C1 segment of cervical spinal cord (tissue), 14 donors: ENCODE measurements around the gene SH3GL1.
A peak's percentile ranks its signal among the peaks of the same experiment; 100 is the strongest.

Experiments used
- DNase-seq, 14 donors: peaks; one replicate each; lab custom pipeline; 2025; lab: John Stamatoyannopoulos, UW

The SH3GL1 gene

GRCh38 chr19:4431808-4432674 lies 31.7 kb upstream of the SH3GL1 start:
- peak in 6 of 14 donors; percentile 5 to 46 (median 34) for DNase-seq

DNA sequence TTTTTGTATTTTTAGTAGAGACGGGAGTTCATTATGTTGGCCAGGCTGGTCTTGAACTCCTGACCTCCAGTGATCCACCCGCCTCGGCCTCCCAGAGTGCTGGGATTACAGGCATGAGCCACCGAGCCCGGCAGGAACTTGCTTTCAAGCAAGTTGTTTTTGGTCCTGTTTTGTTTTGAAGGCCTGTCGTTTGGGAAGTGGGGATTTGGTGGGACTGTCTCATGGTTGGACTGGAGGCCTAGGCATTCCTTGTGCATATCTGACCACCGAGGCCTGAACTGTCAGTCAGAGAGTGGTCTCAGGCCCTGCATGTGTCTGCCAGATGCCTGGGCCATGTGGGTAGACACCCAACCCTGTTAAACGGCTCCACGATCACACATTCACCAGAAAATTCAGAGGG lies 30.9 kb upstream of the SH3GL1 start:
- no peak for DNase-seq

DNA sequence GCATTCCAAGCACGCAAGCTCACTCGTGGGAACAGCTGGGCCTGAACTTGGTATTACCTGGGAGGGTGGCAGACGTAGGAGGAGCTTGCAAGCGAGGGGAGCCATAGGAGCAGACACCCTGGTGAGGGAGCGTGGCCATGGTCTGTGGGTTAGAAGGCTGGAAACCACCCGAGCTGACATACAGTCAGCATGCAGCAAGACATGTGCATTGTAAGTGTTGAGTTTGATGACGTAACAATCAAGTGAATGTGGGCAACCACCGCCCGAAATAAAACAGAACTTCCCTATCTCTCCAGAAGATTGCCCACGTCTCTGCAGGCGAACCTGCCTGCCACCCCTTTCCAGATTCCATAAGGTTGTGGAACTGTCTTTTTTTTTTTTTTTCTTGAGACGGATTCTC lies 30.4 kb upstream of the SH3GL1 start:
- peak in 8 of 14 donors; percentile 8 to 41 (median 27) for DNase-seq

GRCh38 chr19:4429771-4430171 lies 29.4 kb upstream of the SH3GL1 start:
- DNase-seq = no peak

DNA sequence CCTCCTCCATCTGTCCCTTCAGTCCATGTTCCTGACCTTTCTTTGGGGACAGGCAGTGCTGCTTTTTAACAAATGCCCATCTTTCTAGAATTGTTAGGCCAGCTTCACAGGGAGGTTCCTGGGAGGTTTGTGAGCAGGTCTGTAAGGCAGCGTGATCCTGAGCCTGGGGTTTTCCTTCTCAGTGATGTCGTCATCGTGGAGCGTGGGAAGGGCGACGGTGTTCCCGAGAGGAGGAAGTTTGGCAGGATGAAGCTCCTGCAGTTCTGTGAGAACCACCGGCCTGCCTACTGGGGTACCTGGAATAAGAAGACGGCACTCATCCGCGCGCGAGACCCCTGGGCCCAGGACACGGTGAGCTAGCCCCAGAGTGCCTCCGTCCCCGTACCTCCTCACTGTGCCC lies 28.9 kb upstream of the SH3GL1 start:
- DNase-seq = no peak

- DNase-seq = no peak
Measured at GRCh38 chr19:4428326-4428975, 28.1 kb upstream of the SH3GL1 start.

- no peak for DNase-seq
Measured at GRCh38 chr19:4425537-4425936, 25.2 kb upstream of the SH3GL1 start.

- no peak for DNase-seq
Measured at GRCh38 chr19:4423416-4424126, 23.2 kb upstream of the SH3GL1 start.

DNA sequence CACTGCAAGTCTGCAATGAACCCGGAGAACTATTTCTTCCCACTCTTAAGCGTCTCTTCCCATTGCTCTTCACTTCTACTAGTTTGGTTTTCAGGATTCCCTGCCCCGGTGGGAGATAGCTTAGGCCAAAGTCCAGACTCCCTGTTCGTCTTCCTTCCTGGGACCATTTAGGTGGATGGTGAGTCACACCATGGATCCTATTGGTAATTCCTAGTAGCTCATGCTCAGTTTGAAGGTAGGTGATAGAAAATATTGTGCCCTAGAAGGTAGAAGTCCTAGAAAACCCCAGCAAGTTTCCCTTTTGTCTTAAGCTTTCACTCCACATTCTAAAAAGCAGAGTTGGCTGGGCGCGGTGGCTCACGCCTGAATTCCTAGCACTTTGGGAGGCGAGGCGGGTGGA lies 15.9 kb upstream of the SH3GL1 start:
- DNase-seq = no peak

- peak in 2 of 14 donors; percentile 12 to 83 for DNase-seq
Measured at GRCh38 chr19:4415352-4415751, 15.0 kb upstream of the SH3GL1 start.

- DNase-seq = peak in 1 of 14 donors; percentile 76
Measured at GRCh38 chr19:4414800-4415321, 14.5 kb upstream of the SH3GL1 start.

DNA sequence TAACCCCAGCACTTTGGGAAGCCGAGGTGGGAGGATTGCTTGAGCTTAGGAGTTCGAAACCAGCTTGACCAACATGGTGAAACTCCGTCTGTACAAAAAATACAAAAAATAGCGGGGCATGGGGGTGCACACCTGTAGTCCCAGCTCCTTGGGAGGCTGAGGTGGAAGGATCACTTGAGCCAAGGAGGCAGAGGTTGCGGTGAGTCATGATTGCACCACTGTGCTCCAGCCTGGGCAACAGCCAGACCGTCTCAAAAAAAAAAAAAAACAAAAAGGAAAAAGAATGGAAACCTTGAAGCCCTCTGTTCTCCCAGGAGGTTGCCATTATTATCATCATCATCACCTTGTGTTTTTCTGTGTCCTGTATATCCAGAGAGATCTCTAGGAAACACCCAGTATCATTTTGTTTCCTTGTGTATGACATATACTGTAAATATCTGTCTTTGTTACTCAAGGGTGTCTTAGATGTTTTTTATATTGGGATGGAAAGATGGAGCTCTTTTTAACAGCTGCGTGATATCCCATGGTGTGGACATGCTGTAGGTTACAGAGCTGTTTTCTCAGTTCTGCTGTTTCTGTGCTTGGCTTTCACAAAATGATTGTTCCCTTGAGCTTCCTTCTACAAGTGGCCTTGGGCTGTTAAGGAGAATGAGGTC lies 13.9 kb upstream of the SH3GL1 start:
- no peak for DNase-seq

- no peak for DNase-seq
Measured at GRCh38 chr19:4413588-4413987, 13.2 kb upstream of the SH3GL1 start.

- DNase-seq = no peak
Measured at GRCh38 chr19:4409123-4409933, 9.0 kb upstream of the SH3GL1 start.

GRCh38 chr19:4406626-4407025 lies 6.3 kb upstream of the SH3GL1 start:
- DNase-seq = no peak

DNA sequence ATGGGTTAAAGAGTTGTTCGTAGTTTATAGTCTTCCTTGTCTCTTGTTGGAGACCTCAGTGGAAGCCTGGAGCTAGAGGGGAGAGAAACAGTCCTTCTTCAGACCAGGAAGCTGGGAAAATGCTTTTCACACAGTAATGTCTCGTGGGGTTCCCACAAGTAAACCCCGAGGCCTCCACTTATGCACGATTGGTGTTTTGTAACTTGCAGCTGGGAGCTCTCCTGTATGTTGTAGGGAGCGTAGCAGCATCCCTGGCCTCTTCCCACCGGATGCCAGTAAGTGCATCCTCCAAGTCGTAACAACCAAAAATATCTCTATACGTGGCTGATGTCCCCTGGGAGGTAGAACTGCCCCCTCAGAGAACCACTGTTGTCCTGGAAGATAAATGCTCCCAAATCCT lies 5.6 kb upstream of the SH3GL1 start:
- no peak for DNase-seq

DNA sequence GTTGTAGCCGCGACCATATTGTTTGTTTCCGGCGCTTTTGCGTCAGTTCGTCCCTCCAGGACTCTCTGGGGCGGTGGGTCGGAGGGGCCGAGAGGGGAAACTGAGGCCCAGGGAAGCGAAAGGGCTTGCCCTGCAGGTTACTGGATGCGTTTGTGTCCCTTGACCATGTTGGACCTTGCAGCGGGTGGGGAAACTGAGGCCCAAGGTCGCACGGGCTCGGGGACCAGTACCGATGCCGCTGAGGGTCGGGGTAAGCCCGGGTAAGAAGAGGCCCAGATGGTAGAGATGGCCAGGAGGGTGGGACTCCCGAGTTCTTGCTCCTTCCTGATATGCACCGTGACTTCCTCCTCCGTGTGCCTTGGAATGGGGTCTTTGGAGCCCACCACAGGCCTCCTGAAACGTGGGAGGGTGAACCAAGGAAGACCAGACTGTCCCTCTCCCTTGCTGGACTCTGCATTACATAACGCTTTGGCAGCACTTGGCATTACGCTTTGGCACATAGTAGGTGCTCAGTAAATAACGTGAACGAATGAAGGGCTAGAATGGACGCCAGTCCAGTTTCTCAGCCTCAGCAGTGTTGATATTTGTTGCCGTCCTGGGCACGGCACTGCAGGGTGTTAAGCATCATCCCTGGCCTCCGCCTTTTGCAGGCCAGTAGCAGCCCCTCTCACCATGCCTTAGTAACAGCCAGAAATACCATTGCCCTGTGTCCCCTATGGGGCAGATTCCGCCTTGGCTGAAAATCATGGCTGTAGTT lies 2.8 kb upstream of the SH3GL1 start:
- no peak for DNase-seq

GRCh38 chr19:4402171-4403004 lies 2.0 kb upstream of the SH3GL1 start, which contains the start of gene CHAF1A:
TSS of gene CHAF1A (plus strand) at chr19:4402640. CDS start at chr19:4402763, 123 bp downstream.
- DNase-seq = peak; percentile 85 to 100 (median 98)

- DNase-seq = no peak
Measured at GRCh38 chr19:4401769-4402170, 1.4 kb upstream of the SH3GL1 start.
